ENCODE measurements around the gene RAB11FIP4. TPM values are rescaled to one million over a fixed set of nuclear protein-coding genes. Genes with fewer than 3 reads are reported as not detected.

Gene RAB11FIP4
- total and polyA plus RNA-seq, 2 donors (not counting 3 experiments of a cell fraction or from before 2014, with no cell fraction given), result 0.08 to 0.38 TPM

GRCh38 chr17:31582151-31582907 is 190.9 kb downstream of the RAB11FIP4 start:
- ChIA-PET CTCF (interaction anchor here (1.3 to 3.9 kb wide), 5 partner anchors 15 to 260 kb away, joined by 3 to 33 read pairs (median 14); no protein-coding TSS in a partner anchor), POLR2A (no interaction called here)
- intact Hi-C loops (cut with micrococcal nuclease) (no loop called here), dilution Hi-C loops (cut with MboI; ENCODE audit: extremely low pct_ligation_motif_present, low sequenced_read_pairs) (no loop called here)
- DNase-seq (ENCODE audit: low read depth, low spot score) (peak; percentile 73), FAIRE-seq (peak; percentile 84)
- no peak overlapping the region for H2AFZ ChIP-seq (ENCODE audit: low read depth, low read length)
- peaks cover 57% of the 10 kb centered on the region for H3K4me1 ChIP-seq (ENCODE audit: control insufficient read depth, extremely low read depth, insufficient read depth, low read length)
- H3K4me2 ChIP-seq (ENCODE audit: insufficient read depth, low read length), result peak overlapping the region; percentile 33
- TF ChIP-seq POLR2AphosphoS5 (IDR thresholded peaks at IDR 0.05; ENCODE audit: insufficient read depth, low read depth, low read length) (no peak), CTCF (IDR thresholded peaks at IDR 0.05; ENCODE audit: extremely low read depth in 1 of 2, insufficient read depth in 1 of 2, low read depth in 1 of 2, low read length in 2 of 2) (no peak), JUN (IDR thresholded peaks at IDR 0.05; ENCODE audit: borderline replicate concordance, insufficient read depth, insufficient read length, low read depth) (no peak), POLR2A (IDR thresholded peaks at IDR 0.05; ENCODE audit: low read depth, low read length) (no peak), FOS (IDR thresholded peaks at IDR 0.05; ENCODE audit: borderline replicate concordance, insufficient read depth, low read length) (no peak), EZH2 (IDR thresholded peaks at IDR 0.05; ENCODE audit: borderline replicate concordance, low read depth, low read length, severe bottlenecking) (no peak), MYC (IDR thresholded peaks at IDR 0.05; ENCODE audit: low read depth, low read length) (no peak), GATA2 (IDR thresholded peaks at IDR 0.05; ENCODE audit: insufficient read depth, insufficient read length, low read depth, low read length) (no peak)
- TF ChIP-seq, protein P1, sequence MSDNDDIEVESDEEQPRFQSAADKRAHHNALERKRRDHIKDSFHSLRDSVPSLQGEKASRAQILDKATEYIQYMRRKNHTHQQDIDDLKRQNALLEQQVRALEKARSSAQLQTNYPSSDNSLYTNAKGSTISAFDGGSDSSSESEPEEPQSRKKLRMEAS (IDR thresholded peaks at IDR 0.05; ENCODE audit: insufficient read depth, insufficient read length), result no peak
- peak overlapping the region; percentile 26 for H3K9ac ChIP-seq (replicated peaks; ENCODE audit: extremely low read depth, insufficient read depth, low read length)
- no peaks in the 10 kb centered on the region for H3K9me1 ChIP-seq (replicated peaks; ENCODE audit: control insufficient read depth, extremely low read depth, insufficient read depth, low read length)
- no peaks in the 10 kb centered on the region for H3K9me3 ChIP-seq (replicated peaks; ENCODE audit: control insufficient read depth, insufficient read depth, low read length)
- no TSS peak for BruUV-seq (replicated peaks)
- H3K4me3 ChIP-seq (replicated peaks in 1 of 3; ENCODE audit: insufficient read depth in 1 of 3, low read depth in 1 of 3, low read length in 3 of 3), result no peak overlapping the region
- H3K27me3 ChIP-seq (ENCODE audit: control insufficient read depth in 2 of 2, insufficient read depth in 2 of 2, low read length in 2 of 2), result no peaks in the 10 kb centered on the region
- H3K36me3 ChIP-seq (ENCODE audit: control insufficient read depth in 2 of 2, extremely low read depth in 1 of 2, insufficient read depth in 2 of 2, low read length in 2 of 2), result peaks cover 4 to 5% of the 10 kb centered on the region in 2 experiments
- H4K20me1 ChIP-seq (replicated peaks; ENCODE audit: control insufficient read depth, extremely low read depth, insufficient read depth, low read length), result no peaks in the 10 kb centered on the region
- peaks cover 3% of the 10 kb centered on the region for H3K79me2 ChIP-seq (ENCODE audit: control insufficient read depth, insufficient read depth, low read length)
- H3K27ac ChIP-seq (ENCODE audit: insufficient read depth, low read depth, low read length), result peak overlapping the region; percentile 59
